ENCODE results near the gene TFDP1.

TFDP1 gene

GRCh38 chr13:113555141-113555540, 29.4 kb upstream of the TFDP1 start:
- H3K79me2 ChIP-seq (ENCODE audit: insufficient read depth, low read depth): no peaks in the 10 kb centered on the region
- H3K4me1 ChIP-seq (ENCODE audit: low read depth, poor library complexity, severe bottlenecking): no peaks in the 10 kb centered on the region
- no peaks in the 10 kb centered on the region for H3K36me3 ChIP-seq (ENCODE audit: insufficient read depth)
- H2AFZ ChIP-seq (ENCODE audit: low read depth): no peak overlapping the region
- no peak overlapping the region for H3K27ac ChIP-seq
- no peak for TF ChIP-seq CTCF (conservative IDR thresholded peaks at IDR 0.05; ENCODE audit: low read depth, low read length)
- no peak overlapping the region for H3K4me2 ChIP-seq
- H3K27me3 ChIP-seq (ENCODE audit: insufficient read depth, low read depth): no peaks in the 10 kb centered on the region
- no peak overlapping the region for H3K9ac ChIP-seq
- H4K20me1 ChIP-seq (ENCODE audit: insufficient read depth): no peaks in the 10 kb centered on the region
- H3K4me3 ChIP-seq (IDR thresholded peaks at IDR 0.05; ENCODE audit: insufficient read depth, low read depth, low read length): no peak overlapping the region

- Histone ChIP-seq H3K79me2 (ENCODE audit: insufficient read depth, low read depth) (no peaks in the 10 kb centered on the region), H3K36me3 (ENCODE audit: insufficient read depth) (no peaks in the 10 kb centered on the region), H3K27me3 (ENCODE audit: insufficient read depth, low read depth) (no peaks in the 10 kb centered on the region), H3K27ac (no peak overlapping the region), H4K20me1 (ENCODE audit: insufficient read depth) (no peaks in the 10 kb centered on the region), H3K9ac (no peak overlapping the region), H3K4me1 (ENCODE audit: low read depth, poor library complexity, severe bottlenecking) (no peaks in the 10 kb centered on the region), H2AFZ (ENCODE audit: low read depth) (no peak overlapping the region), H3K4me3 (IDR thresholded peaks at IDR 0.05; ENCODE audit: insufficient read depth, low read depth, low read length) (no peak overlapping the region), H3K4me2 (no peak overlapping the region)
- no peak for TF ChIP-seq CTCF (conservative IDR thresholded peaks at IDR 0.05; ENCODE audit: low read depth, low read length)
These were observed 27.5 kb upstream of the TFDP1 start for GRCh38 chr13:113557013-113557412.

GRCh38 chr13:113558461-113558860, 26.1 kb upstream of the TFDP1 start:
- Histone ChIP-seq H3K4me1 (ENCODE audit: low read depth, poor library complexity, severe bottlenecking) (no peaks in the 10 kb centered on the region), H3K4me3 (IDR thresholded peaks at IDR 0.05; ENCODE audit: insufficient read depth, low read depth, low read length) (no peak overlapping the region), H3K36me3 (ENCODE audit: insufficient read depth) (no peaks in the 10 kb centered on the region), H3K4me2 (no peak overlapping the region), H3K79me2 (ENCODE audit: insufficient read depth, low read depth) (no peaks in the 10 kb centered on the region), H3K27me3 (ENCODE audit: insufficient read depth, low read depth) (no peaks in the 10 kb centered on the region), H2AFZ (ENCODE audit: low read depth) (no peak overlapping the region), H3K9ac (no peak overlapping the region), H4K20me1 (ENCODE audit: insufficient read depth) (no peaks in the 10 kb centered on the region), H3K27ac (no peak overlapping the region)
- TF ChIP-seq CTCF (conservative IDR thresholded peaks at IDR 0.05; ENCODE audit: low read depth, low read length): no peak

- H3K4me3 ChIP-seq (IDR thresholded peaks at IDR 0.05; ENCODE audit: insufficient read depth, low read depth, low read length): no peak overlapping the region
- H3K4me1 ChIP-seq (ENCODE audit: low read depth, poor library complexity, severe bottlenecking): no peaks in the 10 kb centered on the region
- H3K9ac ChIP-seq: no peak overlapping the region
- no peaks in the 10 kb centered on the region for H3K79me2 ChIP-seq (ENCODE audit: insufficient read depth, low read depth)
- no peak overlapping the region for H3K4me2 ChIP-seq
- no peak for TF ChIP-seq CTCF (conservative IDR thresholded peaks at IDR 0.05; ENCODE audit: low read depth, low read length)
- no peak overlapping the region for H3K27ac ChIP-seq
- H4K20me1 ChIP-seq (ENCODE audit: insufficient read depth): no peaks in the 10 kb centered on the region
- H2AFZ ChIP-seq (ENCODE audit: low read depth): no peak overlapping the region
- no peaks in the 10 kb centered on the region for H3K27me3 ChIP-seq (ENCODE audit: insufficient read depth, low read depth)
- H3K36me3 ChIP-seq (ENCODE audit: insufficient read depth): no peaks in the 10 kb centered on the region
These were observed 25.5 kb upstream of the TFDP1 start for GRCh38 chr13:113559061-113559460.

All from KMS-11 (cell line).